ENCODE measurements around the gene ZMIZ1.

The ZMIZ1 gene

DNA sequence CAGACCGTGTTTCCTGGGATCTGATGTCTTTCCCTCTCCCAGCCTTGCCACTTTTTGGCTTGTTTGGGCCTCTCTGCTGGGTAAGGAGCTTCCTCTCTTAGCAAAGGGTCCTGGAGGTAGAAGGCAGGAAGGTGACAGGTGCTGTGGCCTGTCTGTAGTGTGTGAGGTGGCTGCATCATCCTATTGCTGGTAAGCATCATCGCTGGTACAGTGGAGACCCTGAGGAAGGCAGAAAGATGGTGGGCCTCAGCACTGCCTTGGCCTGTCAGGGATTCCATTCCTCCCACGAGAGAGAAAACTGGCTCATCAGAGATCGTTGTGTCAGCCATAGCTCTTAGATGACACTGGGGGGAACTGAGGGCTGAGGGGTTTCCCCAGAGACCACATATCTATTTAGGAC is 46.5 kb downstream of the ZMIZ1 start:
- Histone ChIP-seq H4K12ac (ENCODE audit: low read depth, low read length) (no peak overlapping the region), H3K23ac (ENCODE audit: low read length) (no peak overlapping the region), H4K8ac (ENCODE audit: low read depth, low read length) (no peak overlapping the region), H2BK12ac (ENCODE audit: low read length) (no peak overlapping the region), H3K9ac (ENCODE audit: low read length) (peak overlapping the region; percentile 3), H3K79me2 (ENCODE audit: control insufficient read depth, insufficient read depth, low read length, poor library complexity) (peaks cover 18% of the 10 kb centered on the region), H3K36me3 (ENCODE audit: control insufficient read depth in 1 of 2, insufficient read depth in 2 of 2, low read length in 2 of 2) (peaks cover 58 to 61% of the 10 kb centered on the region in 2 experiments), H3K9me3 (ENCODE audit: insufficient read depth, low read depth, low read length) (no peaks in the 10 kb centered on the region), H3K4me1 (ENCODE audit: control insufficient read depth in 1 of 2, insufficient read depth in 2 of 2, low read length in 2 of 2) (peaks cover 0 to 13% of the 10 kb centered on the region in 2 experiments), H3K27me3 (ENCODE audit: insufficient read depth, low read length) (no peaks in the 10 kb centered on the region), H3K4ac (ENCODE audit: low read depth, low read length) (peak overlapping the region; percentile 17), H2BK120ac (ENCODE audit: insufficient read depth, low read length, poor library complexity) (no peak overlapping the region), H2AK5ac (ENCODE audit: low read length) (no peak overlapping the region), H3K14ac (ENCODE audit: low read length) (no peak overlapping the region), H3K4me3 (ENCODE audit: low read depth, low read length) (no peak overlapping the region), H4K91ac (ENCODE audit: low read depth, low read length) (no peak overlapping the region), H3K27ac (ENCODE audit: low read depth, low read length) (no peak overlapping the region), H3K4me2 (ENCODE audit: low read length) (no peak overlapping the region), H3K18ac (ENCODE audit: low read length) (no peak overlapping the region), H2AFZ (ENCODE audit: insufficient read depth, low read length, poor library complexity) (no peak overlapping the region), H3K79me1 (ENCODE audit: low read length) (no peaks in the 10 kb centered on the region), H2BK5ac (ENCODE audit: low read depth, low read length, poor library complexity) (no peak overlapping the region)
- DNase-seq, result no peak
- no CpG with 5 or more reads among the region's 4 CpGs for WGBS (ENCODE audit: extremely low coverage, insufficient coverage, insufficient read length)

DNA sequence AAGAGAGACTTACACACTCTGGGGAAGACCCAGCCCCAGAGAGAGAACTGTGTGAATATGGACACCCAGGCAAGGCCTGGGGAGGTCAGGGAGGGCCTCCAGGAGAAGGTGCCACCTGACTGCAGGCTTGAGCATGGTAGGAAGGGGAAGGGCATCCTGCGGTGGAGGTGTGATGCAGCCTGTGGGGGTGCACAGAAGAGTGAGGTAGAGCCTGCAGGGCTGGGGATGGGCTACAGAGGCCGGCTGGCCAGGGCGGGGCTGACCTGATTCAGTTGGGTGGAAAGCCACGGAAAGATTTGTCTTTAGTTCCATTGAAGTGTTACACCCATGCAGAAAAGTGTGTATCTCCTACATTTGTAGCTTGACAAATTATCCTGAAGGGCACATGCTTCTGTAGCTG is 47.6 kb downstream of the ZMIZ1 start:
- Histone ChIP-seq H3K36me3 (ENCODE audit: control insufficient read depth in 1 of 2, insufficient read depth in 2 of 2, low read length in 2 of 2) (peaks cover 57 to 60% of the 10 kb centered on the region in 2 experiments), H3K4ac (ENCODE audit: low read depth, low read length) (peak overlapping the region; percentile 6), H3K14ac (ENCODE audit: low read length) (no peak overlapping the region), H3K23ac (ENCODE audit: low read length) (no peak overlapping the region), H2AK5ac (ENCODE audit: low read length) (no peak overlapping the region), H2BK120ac (ENCODE audit: insufficient read depth, low read length, poor library complexity) (no peak overlapping the region), H3K27ac (ENCODE audit: low read depth, low read length) (no peak overlapping the region), H3K18ac (ENCODE audit: low read length) (no peak overlapping the region), H3K9me3 (ENCODE audit: insufficient read depth, low read depth, low read length) (no peaks in the 10 kb centered on the region), H2BK5ac (ENCODE audit: low read depth, low read length, poor library complexity) (no peak overlapping the region), H3K27me3 (ENCODE audit: insufficient read depth, low read length) (no peaks in the 10 kb centered on the region), H4K12ac (ENCODE audit: low read depth, low read length) (no peak overlapping the region), H3K4me1 (ENCODE audit: control insufficient read depth in 1 of 2, insufficient read depth in 2 of 2, low read length in 2 of 2) (peaks cover 0 to 13% of the 10 kb centered on the region in 2 experiments), H2AFZ (ENCODE audit: insufficient read depth, low read length, poor library complexity) (no peak overlapping the region), H3K79me2 (ENCODE audit: control insufficient read depth, insufficient read depth, low read length, poor library complexity) (peaks cover 13% of the 10 kb centered on the region), H3K79me1 (ENCODE audit: low read length) (no peaks in the 10 kb centered on the region), H4K8ac (ENCODE audit: low read depth, low read length) (no peak overlapping the region), H2BK12ac (ENCODE audit: low read length) (no peak overlapping the region), H3K9ac (ENCODE audit: low read length) (no peak overlapping the region), H3K4me3 (ENCODE audit: low read depth, low read length) (no peak overlapping the region), H4K91ac (ENCODE audit: low read depth, low read length) (no peak overlapping the region), H3K4me2 (ENCODE audit: low read length) (no peak overlapping the region)
- no CpG with 5 or more reads among the region's 4 CpGs for WGBS (ENCODE audit: extremely low coverage, insufficient coverage, insufficient read length)
- DNase-seq, result no peak

- peak in 1 of 2 donors; percentile 29 for DNase-seq
- H3K18ac ChIP-seq (ENCODE audit: low read length), result no peak overlapping the region
- no peaks in the 10 kb centered on the region for H3K9me3 ChIP-seq (ENCODE audit: insufficient read depth, low read depth, low read length)
- H3K27me3 ChIP-seq (ENCODE audit: insufficient read depth, low read length), result no peaks in the 10 kb centered on the region
- H3K4me2 ChIP-seq (ENCODE audit: low read length), result no peak overlapping the region
- no peaks in the 10 kb centered on the region for H3K79me1 ChIP-seq (ENCODE audit: low read length)
- H3K4me1 ChIP-seq (ENCODE audit: control insufficient read depth in 1 of 2, insufficient read depth in 2 of 2, low read length in 2 of 2), result peaks cover 0 to 11% of the 10 kb centered on the region in 2 experiments
- no peak overlapping the region for H3K4me3 ChIP-seq (ENCODE audit: low read depth, low read length)
- no peak overlapping the region for H4K12ac ChIP-seq (ENCODE audit: low read depth, low read length)
- no peak overlapping the region for H2BK120ac ChIP-seq (ENCODE audit: insufficient read depth, low read length, poor library complexity)
- no peak overlapping the region for H2BK5ac ChIP-seq (ENCODE audit: low read depth, low read length, poor library complexity)
- H2AFZ ChIP-seq (ENCODE audit: insufficient read depth, low read length, poor library complexity), result no peak overlapping the region
- no peak overlapping the region for H2BK12ac ChIP-seq (ENCODE audit: low read length)
- no peak overlapping the region for H3K27ac ChIP-seq (ENCODE audit: low read depth, low read length)
- no peak overlapping the region for H3K14ac ChIP-seq (ENCODE audit: low read length)
- peaks cover 13% of the 10 kb centered on the region for H3K79me2 ChIP-seq (ENCODE audit: control insufficient read depth, insufficient read depth, low read length, poor library complexity)
- H3K4ac ChIP-seq (ENCODE audit: low read depth, low read length), result peak overlapping the region; percentile 6
- H3K23ac ChIP-seq (ENCODE audit: low read length), result no peak overlapping the region
- H3K9ac ChIP-seq (ENCODE audit: low read length), result no peak overlapping the region
- H4K91ac ChIP-seq (ENCODE audit: low read depth, low read length), result no peak overlapping the region
- no peak overlapping the region for H4K8ac ChIP-seq (ENCODE audit: low read depth, low read length)
- peaks cover 59 to 63% of the 10 kb centered on the region in 2 experiments for H3K36me3 ChIP-seq (ENCODE audit: control insufficient read depth in 1 of 2, insufficient read depth in 2 of 2, low read length in 2 of 2)
- no peak overlapping the region for H2AK5ac ChIP-seq (ENCODE audit: low read length)
- WGBS (ENCODE audit: extremely low coverage, insufficient coverage, insufficient read length), result no CpG with 5 or more reads among the region's 12 CpGs
These were observed 48.3 kb downstream of the ZMIZ1 start for GRCh38 chr10:79116801-79117723.

- no peaks in the 10 kb centered on the region for H3K27me3 ChIP-seq (ENCODE audit: insufficient read depth, low read length)
- WGBS (ENCODE audit: extremely low coverage, insufficient coverage, insufficient read length), result no CpG with 5 or more reads among the region's 25 CpGs
- no peak overlapping the region for H4K91ac ChIP-seq (ENCODE audit: low read depth, low read length)
- peaks cover 5% of the 10 kb centered on the region for H3K79me2 ChIP-seq (ENCODE audit: control insufficient read depth, insufficient read depth, low read length, poor library complexity)
- no peak overlapping the region for H4K12ac ChIP-seq (ENCODE audit: low read depth, low read length)
- no peak overlapping the region for H3K4me2 ChIP-seq (ENCODE audit: low read length)
- H3K79me1 ChIP-seq (ENCODE audit: low read length), result no peaks in the 10 kb centered on the region
- H3K14ac ChIP-seq (ENCODE audit: low read length), result no peak overlapping the region
- DNase-seq, result no peak
- no peak overlapping the region for H2AFZ ChIP-seq (ENCODE audit: insufficient read depth, low read length, poor library complexity)
- H3K9ac ChIP-seq (ENCODE audit: low read length), result no peak overlapping the region
- no peak overlapping the region for H2AK5ac ChIP-seq (ENCODE audit: low read length)
- no peak overlapping the region for H2BK120ac ChIP-seq (ENCODE audit: insufficient read depth, low read length, poor library complexity)
- H3K27ac ChIP-seq (ENCODE audit: low read depth, low read length), result no peak overlapping the region
- no peak overlapping the region for H2BK12ac ChIP-seq (ENCODE audit: low read length)
- peaks cover 63 to 67% of the 10 kb centered on the region in 2 experiments for H3K36me3 ChIP-seq (ENCODE audit: control insufficient read depth in 1 of 2, insufficient read depth in 2 of 2, low read length in 2 of 2)
- peak overlapping the region; percentile 29 for H3K4ac ChIP-seq (ENCODE audit: low read depth, low read length)
- H3K18ac ChIP-seq (ENCODE audit: low read length), result peak overlapping the region; percentile 9
- no peak overlapping the region for H3K4me3 ChIP-seq (ENCODE audit: low read depth, low read length)
- H3K23ac ChIP-seq (ENCODE audit: low read length), result no peak overlapping the region
- peaks cover 0 to 5% of the 10 kb centered on the region in 2 experiments for H3K4me1 ChIP-seq (ENCODE audit: control insufficient read depth in 1 of 2, insufficient read depth in 2 of 2, low read length in 2 of 2)
- no peaks in the 10 kb centered on the region for H3K9me3 ChIP-seq (ENCODE audit: insufficient read depth, low read depth, low read length)
- no peak overlapping the region for H2BK5ac ChIP-seq (ENCODE audit: low read depth, low read length, poor library complexity)
- no peak overlapping the region for H4K8ac ChIP-seq (ENCODE audit: low read depth, low read length)
These were observed 49.8 kb downstream of the ZMIZ1 start for GRCh38 chr10:79118286-79119202.

Data from trophoblast cell (in vitro differentiated cells and primary cell).